Measurements from ENCODE around the gene KRT33B.

Gene KRT33B

GRCh38 chr17:41324180-41325075 is 45.2 kb downstream of the KRT33B start:
- Histone ChIP-seq H3K9ac (ENCODE audit: low read length) (no peak overlapping the region), H3K4me1 (ENCODE audit: low read length) (no peaks in the 10 kb centered on the region), H3K4me3 (ENCODE audit: low read length) (no peak overlapping the region), H3K27me3 (ENCODE audit: low read depth, low read length) (no peaks in the 10 kb centered on the region), H3K36me3 (replicated peaks; ENCODE audit: low read depth, low read length) (no peaks in the 10 kb centered on the region), H2AFZ (ENCODE audit: low read depth, low read length) (no peak overlapping the region), H4K20me1 (ENCODE audit: insufficient read depth, low read length) (no peaks in the 10 kb centered on the region), H3K9me3 (ENCODE audit: insufficient read depth, low read length) (no peaks in the 10 kb centered on the region), H3K27ac (ENCODE audit: low read length) (no peak overlapping the region), H3K79me2 (ENCODE audit: low read length) (no peaks in the 10 kb centered on the region), H3K4me2 (ENCODE audit: low read length) (no peak overlapping the region)
- TF ChIP-seq EZH2phosphoT487 (IDR thresholded peaks at IDR 0.05; ENCODE audit: low read depth): no peak
- peak; percentile 30 for TF ChIP-seq CTCF (IDR thresholded peaks at IDR 0.05; ENCODE audit: low read depth, low read length)

- H3K36me3 ChIP-seq (replicated peaks; ENCODE audit: low read depth, low read length): no peaks in the 10 kb centered on the region
- H3K79me2 ChIP-seq (ENCODE audit: low read length): no peaks in the 10 kb centered on the region
- H4K20me1 ChIP-seq (ENCODE audit: insufficient read depth, low read length): no peaks in the 10 kb centered on the region
- H3K4me2 ChIP-seq (ENCODE audit: low read length): no peak overlapping the region
- H3K27me3 ChIP-seq (ENCODE audit: low read depth, low read length): no peaks in the 10 kb centered on the region
- no peak overlapping the region for H3K9ac ChIP-seq (ENCODE audit: low read length)
- TF ChIP-seq CTCF (IDR thresholded peaks at IDR 0.05; ENCODE audit: low read depth, low read length) (no peak), EZH2phosphoT487 (IDR thresholded peaks at IDR 0.05; ENCODE audit: low read depth) (no peak)
- no peaks in the 10 kb centered on the region for H3K4me1 ChIP-seq (ENCODE audit: low read length)
- H3K4me3 ChIP-seq (ENCODE audit: low read length): no peak overlapping the region
- H3K27ac ChIP-seq (ENCODE audit: low read length): no peak overlapping the region
- H2AFZ ChIP-seq (ENCODE audit: low read depth, low read length): no peak overlapping the region
- H3K9me3 ChIP-seq (ENCODE audit: insufficient read depth, low read length): no peaks in the 10 kb centered on the region
Measured at GRCh38 chr17:41322903-41323895, 46.4 kb downstream of the KRT33B start.

- H3K9me3 ChIP-seq (ENCODE audit: insufficient read depth, low read length): no peaks in the 10 kb centered on the region
Measured at GRCh38 chr17:41322094-41322902, 47.3 kb downstream of the KRT33B start.

More at GRCh38 chr17:41322094-41322902, 47.3 kb downstream of the KRT33B start:
- H3K36me3 ChIP-seq (replicated peaks; ENCODE audit: low read depth, low read length): no peaks in the 10 kb centered on the region
- no peak overlapping the region for H3K27ac ChIP-seq (ENCODE audit: low read length)
- peak; percentile 65 for TF ChIP-seq CTCF (IDR thresholded peaks at IDR 0.05; ENCODE audit: low read depth, low read length)
- no peak for TF ChIP-seq EZH2phosphoT487 (IDR thresholded peaks at IDR 0.05; ENCODE audit: low read depth)
- no peaks in the 10 kb centered on the region for H3K79me2 ChIP-seq (ENCODE audit: low read length)
- no peak overlapping the region for H3K4me2 ChIP-seq (ENCODE audit: low read length)
- H3K27me3 ChIP-seq (ENCODE audit: low read depth, low read length): no peaks in the 10 kb centered on the region
- no peak overlapping the region for H3K4me3 ChIP-seq (ENCODE audit: low read length)
- no peaks in the 10 kb centered on the region for H3K4me1 ChIP-seq (ENCODE audit: low read length)
- no peak overlapping the region for H2AFZ ChIP-seq (ENCODE audit: low read depth, low read length)
- H4K20me1 ChIP-seq (ENCODE audit: insufficient read depth, low read length): no peaks in the 10 kb centered on the region
- H3K9ac ChIP-seq (ENCODE audit: low read length): no peak overlapping the region
